ENCODE measurements around the gene SLC25A28.

Gene SLC25A28

GRCh38 chr10:99582255-99582770, 37.9 kb downstream of the SLC25A28 start:
- no peak for DNase-seq

GRCh38 chr10:99579971-99580370, 40.3 kb downstream of the SLC25A28 start:
- DNase-seq: no peak

GRCh38 chr10:99573790-99574189, 46.4 kb downstream of the SLC25A28 start:
- no peak for DNase-seq

- no peak for DNase-seq
These were observed 48.4 kb downstream of the SLC25A28 start for GRCh38 chr10:99571816-99572215.

GRCh38 chr10:99569961-99570360, 50.3 kb downstream of the SLC25A28 start:
- DNase-seq: no peak

GRCh38 chr10:99569253-99569939, 50.8 kb downstream of the SLC25A28 start:
- no peak for DNase-seq

GRCh38 chr10:99565166-99565565, 55.1 kb downstream of the SLC25A28 start:
- DNase-seq: no peak

GRCh38 chr10:99564361-99564760, 55.9 kb downstream of the SLC25A28 start:
- DNase-seq: no peak

- no peak for DNase-seq
These were observed 57.6 kb downstream of the SLC25A28 start for GRCh38 chr10:99562631-99563030.

All from C1 segment of cervical spinal cord (tissue), 14 donors.